ENCODE measurements around the gene EXOC1L. TPM values are rescaled to one million over a fixed set of nuclear protein-coding genes. Genes with fewer than 3 reads are reported as not detected.

EXOC1L gene
- polyA plus RNA-seq, 3 donors, result not detected

DNA sequence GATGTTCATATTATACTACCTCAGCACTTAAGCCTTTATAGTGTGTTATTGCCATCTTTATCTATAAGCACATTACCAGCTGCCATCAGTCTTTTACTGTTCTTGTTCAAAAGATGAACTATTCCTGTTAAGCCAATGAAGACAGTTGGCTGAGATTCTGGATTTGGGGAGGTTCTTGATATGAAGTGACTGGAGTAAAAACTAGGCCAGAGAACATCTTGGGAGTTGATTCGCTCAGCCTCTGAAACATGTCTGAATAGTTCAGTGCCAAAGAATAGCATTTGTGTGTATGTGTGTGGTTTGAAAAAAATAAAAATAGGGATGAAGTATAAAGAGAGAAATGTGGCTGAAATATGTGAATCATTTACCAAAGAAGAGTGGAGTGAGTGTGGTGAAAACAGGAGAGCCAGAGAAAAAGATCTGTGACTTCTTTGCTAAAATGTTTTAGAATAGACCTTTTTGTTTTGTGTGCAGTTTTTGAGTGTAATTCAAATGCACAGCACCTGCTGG is 49.0 kb downstream of the EXOC1L start:
- TF ChIP-seq, protein P1, sequence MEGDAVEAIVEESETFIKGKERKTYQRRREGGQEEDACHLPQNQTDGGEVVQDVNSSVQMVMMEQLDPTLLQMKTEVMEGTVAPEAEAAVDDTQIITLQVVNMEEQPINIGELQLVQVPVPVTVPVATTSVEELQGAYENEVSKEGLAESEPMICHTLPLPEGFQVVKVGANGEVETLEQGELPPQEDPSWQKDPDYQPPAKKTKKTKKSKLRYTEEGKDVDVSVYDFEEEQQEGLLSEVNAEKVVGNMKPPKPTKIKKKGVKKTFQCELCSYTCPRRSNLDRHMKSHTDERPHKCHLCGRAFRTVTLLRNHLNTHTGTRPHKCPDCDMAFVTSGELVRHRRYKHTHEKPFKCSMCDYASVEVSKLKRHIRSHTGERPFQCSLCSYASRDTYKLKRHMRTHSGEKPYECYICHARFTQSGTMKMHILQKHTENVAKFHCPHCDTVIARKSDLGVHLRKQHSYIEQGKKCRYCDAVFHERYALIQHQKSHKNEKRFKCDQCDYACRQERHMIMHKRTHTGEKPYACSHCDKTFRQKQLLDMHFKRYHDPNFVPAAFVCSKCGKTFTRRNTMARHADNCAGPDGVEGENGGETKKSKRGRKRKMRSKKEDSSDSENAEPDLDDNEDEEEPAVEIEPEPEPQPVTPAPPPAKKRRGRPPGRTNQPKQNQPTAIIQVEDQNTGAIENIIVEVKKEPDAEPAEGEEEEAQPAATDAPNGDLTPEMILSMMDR (IDR thresholded peaks at IDR 0.05), result no peak
- Histone ChIP-seq H3K4me3 (replicated peaks in 1 of 3; ENCODE audit: low read depth in 2 of 3, low read length in 3 of 3) (no peak overlapping the region), H4K20me1 (ENCODE audit: insufficient read depth, low read length) (no peaks in the 10 kb centered on the region), H3K4me2 (replicated peaks; ENCODE audit: extremely low read depth, low read length, poor library complexity, severe bottlenecking) (no peak overlapping the region), H3K9me3 (replicated peaks in 1 of 2; ENCODE audit: control insufficient read depth in 1 of 2, insufficient read depth in 1 of 2, low read length in 2 of 2) (no peaks in the 10 kb centered on the region), H3K27ac (ENCODE audit: low read depth in 1 of 2, low read length in 2 of 2) (no peak overlapping the region), H3K4me1 (ENCODE audit: control insufficient read depth in 1 of 2, insufficient read depth in 2 of 2, low read length in 2 of 2) (peaks cover 2 to 13% of the 10 kb centered on the region in 2 donors), H2AFZ (ENCODE audit: insufficient read depth, low read depth, low read length, poor library complexity, severe bottlenecking) (no peak overlapping the region), H3K36me3 (replicated peaks in 1 of 2; ENCODE audit: control insufficient read depth in 1 of 2, insufficient read depth in 2 of 2, low read length in 2 of 2) (peaks cover 69 to 76% of the 10 kb centered on the region in 2 donors), H3K9ac (ENCODE audit: insufficient read depth, low read length, poor library complexity, severe bottlenecking) (no peak overlapping the region), H3K79me2 (ENCODE audit: insufficient read depth, low read length) (no peaks in the 10 kb centered on the region), H3K27me3 (ENCODE audit: control insufficient read depth in 2 of 2, insufficient read depth in 2 of 2, low read length in 2 of 2) (no peaks in the 10 kb centered on the region)
- no peak overlapping the region for H3K4me3 Mint-ChIP-seq
- intact Hi-C loops (cut with micrococcal nuclease), result no loop called here
- no peaks in the 10 kb centered on the region for H3K9me3 Mint-ChIP-seq
- no peak for DNase-seq
- H3K27ac Mint-ChIP-seq, result peak overlapping the region in 1 of 7 donors; percentile 34
- no peaks in the 10 kb centered on the region for H3K27me3 Mint-ChIP-seq (ENCODE audit: low read depth in 3 of 3)
- peaks cover 22% of the 10 kb centered on the region for H3K4me1 Mint-ChIP-seq
- 100% methylated on average over 1 of the region's 1 CpG for WGBS (ENCODE audit: insufficient coverage)
- H3K36me3 Mint-ChIP-seq, result peaks cover 64 to 69% of the 10 kb centered on the region in 2 donors

DNA sequence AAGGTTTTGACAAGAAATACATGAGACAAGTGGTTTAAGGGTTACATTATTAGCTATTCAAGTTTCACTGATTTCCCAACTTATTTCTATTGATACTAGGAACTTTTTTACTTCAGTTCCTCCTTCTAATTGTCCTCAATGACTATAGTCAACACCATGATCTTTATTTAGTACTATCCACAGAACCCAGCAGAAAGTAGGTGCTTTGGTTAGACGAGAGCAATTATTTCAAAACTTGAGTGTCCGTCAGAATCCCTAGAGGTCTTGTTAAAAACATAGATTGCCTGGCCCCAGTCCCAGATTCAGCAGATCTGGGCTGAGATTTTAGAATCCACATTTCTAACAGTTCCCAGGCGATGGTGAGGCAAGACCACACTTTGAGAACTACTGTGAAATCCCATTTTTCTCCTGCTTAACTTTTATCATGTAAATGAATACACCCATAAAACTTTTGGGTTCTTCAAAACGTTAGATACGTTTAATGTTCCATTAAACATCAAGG is 51.8 kb downstream of the EXOC1L start:
- Histone ChIP-seq H3K4me2 (replicated peaks; ENCODE audit: extremely low read depth, low read length, poor library complexity, severe bottlenecking) (no peak overlapping the region), H3K27me3 (ENCODE audit: control insufficient read depth in 2 of 2, insufficient read depth in 2 of 2, low read length in 2 of 2) (no peaks in the 10 kb centered on the region), H3K27ac (ENCODE audit: low read depth in 1 of 2, low read length in 2 of 2) (no peak overlapping the region), H4K20me1 (ENCODE audit: insufficient read depth, low read length) (no peaks in the 10 kb centered on the region), H3K79me2 (ENCODE audit: insufficient read depth, low read length) (no peaks in the 10 kb centered on the region), H3K36me3 (replicated peaks in 1 of 2; ENCODE audit: control insufficient read depth in 1 of 2, insufficient read depth in 2 of 2, low read length in 2 of 2) (peaks cover 78 to 81% of the 10 kb centered on the region in 2 donors), H3K4me1 (ENCODE audit: control insufficient read depth in 1 of 2, insufficient read depth in 2 of 2, low read length in 2 of 2) (peaks cover 0 to 6% of the 10 kb centered on the region in 2 donors), H3K9ac (ENCODE audit: insufficient read depth, low read length, poor library complexity, severe bottlenecking) (no peak overlapping the region), H3K4me3 (replicated peaks in 1 of 3; ENCODE audit: low read depth in 2 of 3, low read length in 3 of 3) (no peak overlapping the region), H3K9me3 (replicated peaks in 1 of 2; ENCODE audit: control insufficient read depth in 1 of 2, insufficient read depth in 1 of 2, low read length in 2 of 2) (no peaks in the 10 kb centered on the region), H2AFZ (ENCODE audit: insufficient read depth, low read depth, low read length, poor library complexity, severe bottlenecking) (no peak overlapping the region)
- H3K9me3 Mint-ChIP-seq, result no peaks in the 10 kb centered on the region
- H3K4me1 Mint-ChIP-seq, result peaks cover 10% of the 10 kb centered on the region
- no peaks in the 10 kb centered on the region for H3K27me3 Mint-ChIP-seq (ENCODE audit: low read depth in 3 of 3)
- WGBS (ENCODE audit: insufficient coverage), result 97% methylated on average over 5 of the region's 5 CpGs
- peaks cover 67 to 69% of the 10 kb centered on the region in 2 donors for H3K36me3 Mint-ChIP-seq
- H3K4me3 Mint-ChIP-seq, result no peak overlapping the region
- no peak for DNase-seq
- TF ChIP-seq, protein P1 (IDR thresholded peaks at IDR 0.05), result no peak
- intact Hi-C loops (cut with micrococcal nuclease), result no loop called here
- H3K27ac Mint-ChIP-seq, result peak overlapping the region in 3 of 7 donors; percentile 1 to 16 (median 7)

Data from CD14-positive monocyte (primary cell).